ENCODE data around the gene FBXO34.

DNA sequence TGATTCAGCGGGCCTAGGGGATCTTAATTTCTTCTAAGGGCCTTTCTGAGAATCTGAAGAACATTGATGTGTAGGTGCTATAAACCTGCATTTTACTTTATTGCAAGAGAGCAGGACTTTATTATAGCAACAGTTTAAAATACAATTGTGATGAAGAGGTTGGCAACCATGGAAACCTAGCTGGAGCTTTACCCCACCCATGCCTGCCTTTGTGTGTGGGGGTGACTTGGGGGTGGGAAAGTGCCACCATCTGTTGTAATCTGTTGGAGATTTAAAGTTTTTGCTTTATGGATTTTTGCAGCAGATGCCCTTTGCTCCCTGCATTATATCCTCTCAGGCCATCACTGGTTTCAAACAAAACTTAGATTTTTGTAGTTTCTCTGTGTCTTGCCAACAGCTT, 75.8 kb downstream of the FBXO34 start:
- TF ChIP-seq, protein P1, sequence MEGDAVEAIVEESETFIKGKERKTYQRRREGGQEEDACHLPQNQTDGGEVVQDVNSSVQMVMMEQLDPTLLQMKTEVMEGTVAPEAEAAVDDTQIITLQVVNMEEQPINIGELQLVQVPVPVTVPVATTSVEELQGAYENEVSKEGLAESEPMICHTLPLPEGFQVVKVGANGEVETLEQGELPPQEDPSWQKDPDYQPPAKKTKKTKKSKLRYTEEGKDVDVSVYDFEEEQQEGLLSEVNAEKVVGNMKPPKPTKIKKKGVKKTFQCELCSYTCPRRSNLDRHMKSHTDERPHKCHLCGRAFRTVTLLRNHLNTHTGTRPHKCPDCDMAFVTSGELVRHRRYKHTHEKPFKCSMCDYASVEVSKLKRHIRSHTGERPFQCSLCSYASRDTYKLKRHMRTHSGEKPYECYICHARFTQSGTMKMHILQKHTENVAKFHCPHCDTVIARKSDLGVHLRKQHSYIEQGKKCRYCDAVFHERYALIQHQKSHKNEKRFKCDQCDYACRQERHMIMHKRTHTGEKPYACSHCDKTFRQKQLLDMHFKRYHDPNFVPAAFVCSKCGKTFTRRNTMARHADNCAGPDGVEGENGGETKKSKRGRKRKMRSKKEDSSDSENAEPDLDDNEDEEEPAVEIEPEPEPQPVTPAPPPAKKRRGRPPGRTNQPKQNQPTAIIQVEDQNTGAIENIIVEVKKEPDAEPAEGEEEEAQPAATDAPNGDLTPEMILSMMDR (IDR thresholded peaks at IDR 0.05): no peak
- TF ChIP-seq POLR2A (IDR thresholded peaks at IDR 0.05): no peak
